ENCODE data around the gene IL19. TPM values are rescaled to one million over a fixed set of nuclear protein-coding genes. Genes with fewer than 3 reads are reported as not detected.
"Not testable (repeated sequence)": the region's sequence is repeated elsewhere in the genome, so short reads cannot be mapped to it uniquely, and the experiment has no call there.

The IL19 gene
- total and polyA plus RNA-seq, 2 of the 13 experiments (the other 11 are each of a cell fraction or from before 2014, with no cell fraction given) = not detected

DNA sequence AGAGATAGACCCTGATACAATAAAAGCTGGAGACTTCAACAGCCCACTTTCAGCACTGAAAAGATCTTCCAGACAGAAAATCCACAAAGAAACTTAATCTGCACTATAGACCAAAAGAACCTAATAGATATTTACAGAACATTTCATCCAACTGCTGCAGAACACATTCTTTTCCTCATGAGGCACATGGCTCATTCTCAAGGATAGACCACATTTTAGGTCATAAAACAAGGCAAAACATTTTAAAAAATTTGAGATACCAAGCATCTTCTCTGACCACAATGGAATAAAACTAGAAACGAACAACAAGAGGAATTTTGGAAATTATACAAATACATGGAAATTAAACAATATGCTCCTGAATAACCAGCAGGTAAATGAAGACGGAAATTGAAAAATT is 79.8 kb downstream of the IL19 start:
- DNase-seq (ENCODE audit: low spot score) (no peak), FAIRE-seq (no peak), ATAC-seq (no peak)
- CTCF ChIA-PET (ENCODE audit: low intra/inter-chr PET ratio, low total read pairs) = no interaction called here
- POLR2A ChIA-PET = no interaction called here
- Histone ChIP-seq H3K27ac (ENCODE audit: extremely low read length, insufficient read depth, low read length) (no peak overlapping the region), H3K9me3 (ENCODE audit: low read length) (no peaks in the 10 kb centered on the region; the same call in 1 of the 2 replicates), H3K79me2 (ENCODE audit: insufficient read depth, low read length) (no peaks in the 10 kb centered on the region), H4K20me1 (ENCODE audit: insufficient read depth, low read length) (no peaks in the 10 kb centered on the region), H3K4me3 (replicated peaks in 1 of 3; ENCODE audit: insufficient read depth in 1 of 3, low read depth in 2 of 3, low read length in 3 of 3) (no peak overlapping the region), H3K36me3 (replicated peaks in 1 of 2; ENCODE audit: control insufficient read depth in 1 of 2, insufficient read depth in 2 of 2, low read length in 2 of 2) (no peaks in the 10 kb centered on the region), H3K9ac (ENCODE audit: insufficient read depth, low read depth, low read length) (no peak overlapping the region), H2AFZ (ENCODE audit: low read length) (no peak overlapping the region), H3K4me2 (ENCODE audit: low read depth, low read length) (no peak overlapping the region), H3K27me3 (ENCODE audit: control insufficient read depth in 1 of 2, insufficient read depth in 2 of 2, low read length in 2 of 2) (peaks cover 2 to 9% of the 10 kb centered on the region in 2 experiments; a peak in 3 of 5 replicates), H3K4me1 (ENCODE audit: insufficient read depth, low read length) (no peaks in the 10 kb centered on the region)
- no TSS peak for BruUV-seq (replicated peaks)
- in situ Hi-C loops (cut with HindIII; ENCODE audit: extremely low pct_ligation_motif_present, low pct_unique_long_range_greater_than_20kb) = no loop called here
- TF ChIP-seq ZNF24 (IDR thresholded peaks at IDR 0.05) = no peak
- TF ChIP-seq, protein P1, sequence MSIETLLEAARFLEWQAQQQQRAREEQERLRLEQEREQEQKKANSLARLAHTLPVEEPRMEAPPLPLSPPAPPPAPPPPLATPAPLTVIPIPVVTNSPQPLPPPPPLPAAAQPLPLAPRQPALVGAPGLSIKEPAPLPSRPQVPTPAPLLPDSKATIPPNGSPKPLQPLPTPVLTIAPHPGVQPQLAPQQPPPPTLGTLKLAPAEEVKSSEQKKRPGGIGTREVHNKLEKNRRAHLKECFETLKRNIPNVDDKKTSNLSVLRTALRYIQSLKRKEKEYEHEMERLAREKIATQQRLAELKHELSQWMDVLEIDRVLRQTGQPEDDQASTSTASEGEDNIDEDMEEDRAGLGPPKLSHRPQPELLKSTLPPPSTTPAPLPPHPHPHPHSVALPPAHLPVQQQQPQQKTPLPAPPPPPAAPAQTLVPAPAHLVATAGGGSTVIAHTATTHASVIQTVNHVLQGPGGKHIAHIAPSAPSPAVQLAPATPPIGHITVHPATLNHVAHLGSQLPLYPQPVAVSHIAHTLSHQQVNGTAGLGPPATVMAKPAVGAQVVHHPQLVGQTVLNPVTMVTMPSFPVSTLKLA (IDR thresholded peaks at IDR 0.05) = peak; percentile 15; the same call in 1 of the 2 replicates
- intact Hi-C loops (cut with micrococcal nuclease; ENCODE audit: unreplicated experiment) = no loop called here
- WGBS (ENCODE audit: low lambda C conversion rate) = 3% methylated on average over 2 of the region's 2 CpGs

DNA sequence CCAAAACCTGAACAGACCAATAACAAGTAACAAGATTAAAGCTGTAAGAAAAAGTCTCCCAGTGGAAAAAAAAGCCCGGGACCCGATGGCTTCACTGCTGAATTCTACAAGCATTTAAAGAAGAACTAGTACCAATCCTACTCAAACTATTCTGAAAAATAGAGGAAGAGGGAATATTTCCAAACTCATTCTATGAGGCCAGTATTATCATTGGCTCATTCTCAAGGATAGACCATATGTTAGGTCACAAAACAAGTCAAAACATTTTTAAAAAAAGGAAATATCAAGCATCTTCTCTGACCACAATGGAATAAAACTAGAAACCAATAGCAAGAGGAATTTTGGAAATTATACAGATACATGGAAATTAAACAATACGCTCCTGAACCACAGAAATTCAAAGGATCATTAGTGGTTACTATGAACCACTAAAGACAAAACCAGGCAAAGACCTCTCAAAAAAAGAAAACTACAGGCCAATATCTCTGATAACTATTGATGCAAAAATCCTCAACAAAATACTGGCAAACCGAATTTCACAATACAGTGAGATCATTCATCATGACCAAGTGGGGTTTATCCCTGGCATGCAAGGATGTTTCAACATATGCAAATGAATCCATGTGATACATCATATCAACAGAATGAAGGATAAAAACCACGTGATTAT is 80.9 kb downstream of the IL19 start:
- ChIA-PET CTCF (ENCODE audit: low intra/inter-chr PET ratio, low total read pairs) (no interaction called here), POLR2A (no interaction called here)
- H3K79me2 ChIP-seq (ENCODE audit: insufficient read depth, low read length) = no peaks in the 10 kb centered on the region
- ATAC-seq (no peak), DNase-seq (ENCODE audit: low spot score) (no peak), FAIRE-seq (no peak)
- H2AFZ ChIP-seq (ENCODE audit: low read length) = no peak overlapping the region
- H3K9me3 ChIP-seq (ENCODE audit: low read length) = no peaks in the 10 kb centered on the region; the same call in 1 of the 2 replicates
- peaks cover 2 to 5% of the 10 kb centered on the region in 2 experiments; a peak in 1 of 5 replicates for H3K27me3 ChIP-seq (ENCODE audit: control insufficient read depth in 1 of 2, insufficient read depth in 2 of 2, low read length in 2 of 2)
- WGBS (ENCODE audit: low lambda C conversion rate) = 15% methylated on average over 5 of the region's 5 CpGs
- intact Hi-C loops (cut with micrococcal nuclease; ENCODE audit: unreplicated experiment) = no loop called here
- H4K20me1 ChIP-seq (ENCODE audit: insufficient read depth, low read length) = no peaks in the 10 kb centered on the region
- no peak overlapping the region for H3K4me2 ChIP-seq (ENCODE audit: low read depth, low read length)
- no TSS peak for BruUV-seq (replicated peaks)
- H3K4me1 ChIP-seq (ENCODE audit: insufficient read depth, low read length) = no peaks in the 10 kb centered on the region
- H3K27ac ChIP-seq (ENCODE audit: extremely low read length, insufficient read depth, low read length) = no peak overlapping the region
- no peak for TF ChIP-seq SMARCE1 (IDR thresholded peaks at IDR 0.05; ENCODE audit: borderline replicate concordance)
- H3K4me3 ChIP-seq (replicated peaks in 1 of 3; ENCODE audit: insufficient read depth in 1 of 3, low read depth in 2 of 3, low read length in 3 of 3) = no peak overlapping the region
- no peaks in the 10 kb centered on the region for H3K36me3 ChIP-seq (replicated peaks in 1 of 2; ENCODE audit: control insufficient read depth in 1 of 2, insufficient read depth in 2 of 2, low read length in 2 of 2)
- in situ Hi-C loops (cut with HindIII; ENCODE audit: extremely low pct_ligation_motif_present, low pct_unique_long_range_greater_than_20kb) = no loop called here
- H3K9ac ChIP-seq (ENCODE audit: insufficient read depth, low read depth, low read length) = no peak overlapping the region

DNA sequence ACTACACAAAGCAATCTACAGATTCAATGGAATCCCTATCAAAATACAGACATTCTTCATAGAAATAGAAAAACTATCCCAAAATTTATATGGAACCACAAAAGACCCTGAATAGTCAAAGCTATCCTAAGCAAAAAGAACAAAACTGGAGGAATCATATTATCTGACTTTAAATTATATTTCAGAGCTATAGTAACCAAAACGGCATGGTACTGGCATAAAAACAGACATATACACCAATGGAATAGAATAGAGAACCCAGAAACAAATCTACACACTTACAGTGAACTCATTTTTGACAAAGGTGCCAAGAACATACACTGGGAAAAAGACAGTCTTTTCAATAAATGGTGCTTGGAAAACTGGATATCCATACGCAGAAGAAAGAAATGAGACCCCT is 82.1 kb downstream of the IL19 start:
- CTCF ChIA-PET (ENCODE audit: low intra/inter-chr PET ratio, low total read pairs); H3K4me3 ChIP-seq (replicated peaks in 1 of 3; ENCODE audit: insufficient read depth in 1 of 3, low read depth in 2 of 3, low read length in 3 of 3): not testable (repeated sequence)

DNA sequence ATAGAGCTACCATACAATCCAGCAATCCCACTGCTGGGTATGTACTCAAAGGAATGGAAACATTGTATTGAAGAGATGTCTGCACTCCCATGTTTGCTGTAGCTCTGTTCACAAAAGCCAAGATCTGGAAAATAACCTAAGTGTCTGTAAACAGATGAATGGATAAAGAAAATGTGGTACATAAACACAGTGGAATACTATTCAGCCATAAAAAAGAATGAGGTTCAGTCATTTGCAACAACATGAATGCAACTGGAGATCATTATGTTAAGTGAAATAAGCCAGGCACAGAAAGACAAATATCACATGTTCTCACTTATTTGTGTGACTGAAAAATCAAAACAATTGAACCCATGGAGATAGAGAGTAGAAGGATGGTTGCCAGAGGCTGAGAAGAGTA is 83.1 kb downstream of the IL19 start:
- ATAC-seq; H3K9ac ChIP-seq (ENCODE audit: insufficient read depth, low read depth, low read length); H3K79me2 ChIP-seq (ENCODE audit: insufficient read depth, low read length); H3K36me3 ChIP-seq (replicated peaks in 1 of 2; ENCODE audit: control insufficient read depth in 1 of 2, insufficient read depth in 2 of 2, low read length in 2 of 2); in situ Hi-C loops (cut with HindIII; ENCODE audit: extremely low pct_ligation_motif_present, low pct_unique_long_range_greater_than_20kb); FAIRE-seq; H3K9me3 ChIP-seq (ENCODE audit: low read length); H3K4me1 ChIP-seq (ENCODE audit: insufficient read depth, low read length); CTCF ChIA-PET (ENCODE audit: low intra/inter-chr PET ratio, low total read pairs); BruUV-seq (replicated peaks); H3K27ac ChIP-seq (ENCODE audit: extremely low read length, insufficient read depth, low read length); H3K4me3 ChIP-seq (replicated peaks in 1 of 3; ENCODE audit: insufficient read depth in 1 of 3, low read depth in 2 of 3, low read length in 3 of 3); H3K27me3 ChIP-seq (ENCODE audit: control insufficient read depth in 1 of 2, insufficient read depth in 2 of 2, low read length in 2 of 2); H2AFZ ChIP-seq (ENCODE audit: low read length); intact Hi-C loops (cut with micrococcal nuclease; ENCODE audit: unreplicated experiment); DNase-seq (ENCODE audit: low spot score); H3K4me2 ChIP-seq (ENCODE audit: low read depth, low read length); POLR2A ChIA-PET; H4K20me1 ChIP-seq (ENCODE audit: insufficient read depth, low read length): not testable (repeated sequence)

More for the DNA sequence above, 82.1 kb downstream of the IL19 start:
- intact Hi-C loops (cut with micrococcal nuclease; ENCODE audit: unreplicated experiment); DNase-seq (ENCODE audit: low spot score); H3K79me2 ChIP-seq (ENCODE audit: insufficient read depth, low read length); H4K20me1 ChIP-seq (ENCODE audit: insufficient read depth, low read length); in situ Hi-C loops (cut with HindIII; ENCODE audit: extremely low pct_ligation_motif_present, low pct_unique_long_range_greater_than_20kb); H3K27ac ChIP-seq (ENCODE audit: extremely low read length, insufficient read depth, low read length); FAIRE-seq; H3K9ac ChIP-seq (ENCODE audit: insufficient read depth, low read depth, low read length); H3K36me3 ChIP-seq (replicated peaks in 1 of 2; ENCODE audit: control insufficient read depth in 1 of 2, insufficient read depth in 2 of 2, low read length in 2 of 2); POLR2A ChIA-PET; H3K4me2 ChIP-seq (ENCODE audit: low read depth, low read length); BruUV-seq (replicated peaks); H3K9me3 ChIP-seq (ENCODE audit: low read length); H3K4me1 ChIP-seq (ENCODE audit: insufficient read depth, low read length); ATAC-seq; H2AFZ ChIP-seq (ENCODE audit: low read length); H3K27me3 ChIP-seq (ENCODE audit: control insufficient read depth in 1 of 2, insufficient read depth in 2 of 2, low read length in 2 of 2): not testable (repeated sequence)
- WGBS (ENCODE audit: low lambda C conversion rate) = 27% methylated on average over 2 of the region's 2 CpGs
